IPS DF 4.7 (cell line): ENCODE results near the gene PDXK.

ENCODE experiments used
- DNase-seq: peaks from one replicate; pipeline ENCODE4 v3.0.0-alpha.2; 2013; ENCODE audit warnings: low spot score; ENCODE audit errors: extremely low read depth

The PDXK gene

GRCh38 chr21:43762303-43763128, 43.6 kb downstream of the PDXK start:
- DNase-seq = no peak

GRCh38 chr21:43763901-43764523, 45.1 kb downstream of the PDXK start:
- DNase-seq = no peak

GRCh38 chr21:43764576-43765495, 45.9 kb downstream of the PDXK start:
- no peak for DNase-seq

- DNase-seq = no peak
Measured at GRCh38 chr21:43766734-43767497, 48.0 kb downstream of the PDXK start.

GRCh38 chr21:43767498-43767983, 48.6 kb downstream of the PDXK start:
- no peak for DNase-seq

- no peak for DNase-seq
Measured at GRCh38 chr21:43767984-43768867, 49.3 kb downstream of the PDXK start.

- DNase-seq = no peak
Measured at GRCh38 chr21:43768868-43769167, 49.9 kb downstream of the PDXK start.

- DNase-seq = no peak
Measured at GRCh38 chr21:43769325-43769958, 50.5 kb downstream of the PDXK start.

GRCh38 chr21:43770066-43770655, 51.2 kb downstream of the PDXK start:
- no peak for DNase-seq

GRCh38 chr21:43771199-43771675, 52.3 kb downstream of the PDXK start:
- no peak for DNase-seq

- no peak for DNase-seq
Measured at GRCh38 chr21:43771698-43772424, 52.9 kb downstream of the PDXK start.

- no peak for DNase-seq
Measured at GRCh38 chr21:43772425-43772821, 53.5 kb downstream of the PDXK start.

GRCh38 chr21:43774163-43774562, 55.2 kb downstream of the PDXK start:
- DNase-seq = no peak

- DNase-seq = no peak
Measured at GRCh38 chr21:43775190-43775589, 56.3 kb downstream of the PDXK start.

GRCh38 chr21:43775795-43776430, 57.0 kb downstream of the PDXK start, which contains the start of gene CSTB:
Gene CSTB (minus strand): TSS chr21:43776308. CDS start chr21:43776269, 39 bp downstream.
- no peak for DNase-seq

GRCh38 chr21:43777953-43778352, 59.0 kb downstream of the PDXK start:
- no peak for DNase-seq

- no peak for DNase-seq
Measured at GRCh38 chr21:43778469-43779335, 59.8 kb downstream of the PDXK start.
